Mesodermal cell (in vitro differentiated cells): Measurements from ENCODE around the gene SMG6.

Experiments
- H3K27ac ChIP-seq: 2 replicates; pipeline ENCODE4 v1.7.0; 2013; ENCODE audit warnings: mild to moderate bottlenecking, low read depth, low read length, moderate library complexity; ENCODE audit not compliant: severe bottlenecking
- H3K36me3 ChIP-seq: 2 replicates; pipeline ENCODE4 v1.7.1; 2013; ENCODE audit warnings: mild to moderate bottlenecking, low read length, moderate library complexity; ENCODE audit not compliant: control insufficient read depth, insufficient read depth
- H3K4me1 ChIP-seq: one replicate; pipeline ENCODE4 v1.7.1; 2013; ENCODE audit warnings: mild to moderate bottlenecking, low read length; ENCODE audit not compliant: insufficient read depth, control insufficient read depth, poor library complexity, severe bottlenecking
- H3K4me3 ChIP-seq: 2 replicates; pipeline ENCODE4 v1.7.0; 2013; ENCODE audit warnings: low read length, control low read depth, mild to moderate bottlenecking; ENCODE audit not compliant: insufficient read depth, poor library complexity, severe bottlenecking; ENCODE audit errors: extremely low read depth
- H3K9me3 ChIP-seq: 2 replicates; pipeline ENCODE4 v1.7.1; 2013; ENCODE audit warnings: mild to moderate bottlenecking, low read length, moderate library complexity; ENCODE audit not compliant: control insufficient read depth
- WGBS, 2 experiments: methylation state at CpG; one replicate each; pipeline ENCODE4 v1.1.5; 2013; ENCODE audit warnings: missing lambda C conversion rate in 2 of 2; ENCODE audit not compliant: insufficient coverage in 2 of 2; 5-methylcytosine and 5-hydroxymethylcytosine counted together

SMG6 gene

DNA sequence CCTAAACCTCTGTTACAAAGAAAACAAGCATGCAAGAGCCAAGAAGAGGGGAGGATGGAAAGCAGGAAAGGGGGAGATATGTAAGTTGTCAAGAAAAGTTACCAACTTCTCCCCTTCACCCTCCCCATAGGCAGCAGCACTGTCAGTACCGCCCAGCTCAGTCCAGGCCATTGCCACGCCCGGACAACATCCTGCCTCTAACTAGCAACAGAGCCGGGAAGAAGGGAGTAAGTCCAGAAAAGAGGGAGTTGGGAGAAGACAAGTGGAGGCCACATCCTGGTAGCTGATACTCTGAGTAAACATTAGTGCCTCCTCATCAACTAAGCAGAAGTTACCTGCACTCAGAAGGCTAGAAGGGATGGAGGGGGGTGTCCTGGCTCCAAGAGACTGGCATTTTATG, 113.6 kb downstream of the SMG6 start:
- WGBS, 2 experiments: no CpG with 5 or more reads among the region's 4 CpGs
- H3K36me3 ChIP-seq: peaks cover 52% of the 10 kb centered on the region
- H3K9me3 ChIP-seq: no peaks in the 10 kb centered on the region
- no peak overlapping the region for H3K27ac ChIP-seq
- H3K4me1 ChIP-seq: peaks cover 31% of the 10 kb centered on the region
- no peak overlapping the region for H3K4me3 ChIP-seq

DNA sequence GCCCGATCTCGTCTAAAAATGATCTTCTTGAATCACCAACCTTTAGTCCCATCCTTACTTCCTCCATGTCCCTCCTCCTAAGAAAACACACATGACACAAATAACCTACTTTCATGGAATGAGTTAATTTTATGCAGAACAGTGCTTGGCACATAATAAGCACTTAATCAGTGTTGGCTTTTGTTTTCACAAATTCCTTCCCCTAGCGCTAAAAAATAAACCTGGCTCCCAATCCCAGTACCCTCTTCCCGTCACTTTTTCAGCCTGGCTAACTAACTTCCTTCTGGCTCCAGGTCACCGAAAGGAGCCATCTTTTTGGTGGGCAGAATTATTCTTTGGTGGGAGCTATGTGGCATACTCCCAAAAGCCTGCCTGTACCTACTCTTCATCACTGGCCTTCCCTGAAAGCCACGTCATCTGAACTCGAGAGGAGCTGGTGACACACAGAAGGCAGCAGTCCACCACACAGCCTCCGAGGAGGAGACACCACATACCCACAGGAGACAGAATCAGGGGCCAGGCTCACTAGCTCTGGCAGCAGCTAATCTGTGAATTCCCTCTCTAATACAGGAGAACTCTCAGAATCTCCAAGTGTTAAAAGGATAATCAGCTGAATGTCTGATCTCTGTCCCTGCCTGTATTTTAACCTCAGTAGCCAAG, 114.5 kb downstream of the SMG6 start:
- WGBS, 2 experiments: 88 to 92% methylated on average over 4 to 6 of the region's 8 CpGs

DNA sequence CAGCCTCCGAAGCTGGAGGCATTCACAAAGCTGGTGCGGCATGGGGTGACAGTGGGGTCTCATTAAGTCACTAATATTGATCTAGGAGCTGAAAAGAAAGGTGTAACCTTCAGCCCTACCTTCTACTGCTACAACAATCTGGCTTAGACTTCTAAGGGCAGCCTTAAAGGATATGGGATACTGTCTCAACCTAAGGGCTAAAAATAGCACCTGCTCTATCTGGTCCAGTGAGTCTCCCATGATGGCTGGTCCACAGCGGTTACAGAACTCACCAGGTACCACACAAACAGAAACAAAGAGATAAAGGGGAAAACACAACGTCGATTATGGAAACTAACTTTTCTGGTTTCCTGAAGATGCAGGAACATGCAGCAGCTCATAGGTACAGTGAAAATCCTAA, 115.8 kb downstream of the SMG6 start:
- H3K4me1 ChIP-seq: peaks cover 33% of the 10 kb centered on the region
- H3K4me3 ChIP-seq: no peak overlapping the region
- no peak overlapping the region for H3K27ac ChIP-seq
- 90 to 100% methylated on average over 2 of the region's 5 CpGs for WGBS, 2 experiments
- peaks cover 42% of the 10 kb centered on the region for H3K36me3 ChIP-seq
- H3K9me3 ChIP-seq: no peaks in the 10 kb centered on the region

More for the DNA sequence above, 114.5 kb downstream of the SMG6 start:
- Histone ChIP-seq H3K9me3 (no peaks in the 10 kb centered on the region), H3K27ac (no peak overlapping the region), H3K4me3 (no peak overlapping the region), H3K36me3 (peaks cover 44% of the 10 kb centered on the region), H3K4me1 (peaks cover 31% of the 10 kb centered on the region)

DNA sequence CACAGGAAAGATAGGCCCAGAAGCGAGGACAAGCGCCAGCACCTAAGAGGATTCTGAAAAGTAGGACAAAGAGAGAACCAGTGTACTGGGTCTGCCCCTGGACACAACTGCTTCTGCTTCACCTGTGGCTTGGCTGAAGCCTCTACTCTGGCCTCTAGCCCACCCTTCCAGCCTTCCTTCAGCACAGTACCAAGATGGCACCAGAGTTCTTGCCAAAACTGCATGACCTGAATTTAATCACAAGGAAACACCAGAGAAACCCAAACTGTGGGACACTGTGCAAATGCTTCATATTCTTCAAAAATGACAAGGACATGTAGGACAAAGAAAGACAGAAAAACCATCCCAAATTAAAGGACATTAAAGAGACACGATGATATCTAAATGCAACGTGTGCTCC, 116.6 kb downstream of the SMG6 start:
- Histone ChIP-seq H3K9me3 (no peaks in the 10 kb centered on the region), H3K4me1 (peaks cover 33% of the 10 kb centered on the region), H3K27ac (no peak overlapping the region), H3K4me3 (no peak overlapping the region), H3K36me3 (peaks cover 42% of the 10 kb centered on the region)
- WGBS, 2 experiments: 97 to 100% methylated on average over 1 to 4 of the region's 4 CpGs

DNA sequence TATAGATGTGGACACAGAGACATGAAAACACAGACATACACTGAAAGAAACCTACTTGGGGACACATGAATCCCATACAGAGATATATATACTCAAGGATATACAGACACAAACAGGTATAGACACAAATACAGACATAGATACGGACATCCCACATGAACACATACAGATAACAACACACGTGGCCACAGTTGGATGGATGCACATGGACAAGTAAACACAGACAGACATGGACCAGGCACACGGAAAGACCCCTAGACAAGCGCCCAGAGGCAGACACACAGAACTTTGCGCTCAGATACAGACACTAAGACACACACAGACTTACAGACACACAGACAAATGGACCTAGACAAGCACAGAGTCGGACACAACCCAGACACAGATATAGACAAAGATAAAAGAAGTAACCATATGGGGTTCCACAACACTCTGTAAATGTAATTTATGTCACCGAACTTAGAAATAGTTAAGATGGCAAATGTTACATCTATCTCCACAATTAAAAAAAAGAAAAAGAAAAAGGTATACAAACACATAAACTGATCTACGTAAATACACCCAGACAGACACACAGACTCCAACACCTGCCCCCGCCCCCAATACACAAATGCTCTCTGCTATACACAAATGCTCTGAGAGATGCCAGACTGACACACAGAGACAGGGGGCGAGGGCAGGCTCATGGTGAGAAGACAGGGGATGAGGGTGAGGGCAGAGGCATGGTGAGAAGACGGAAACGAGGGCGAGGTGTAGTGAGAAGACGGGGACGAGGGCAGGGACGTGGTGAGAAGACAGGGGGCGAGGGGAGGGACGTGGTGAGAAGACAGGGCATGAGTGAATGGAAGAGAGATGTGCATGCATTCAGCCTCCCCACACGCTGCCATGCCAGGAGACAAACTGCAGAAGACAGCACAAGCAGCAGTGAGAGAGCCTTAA, 118.3 kb downstream of the SMG6 start:
- WGBS, 2 experiments: 91 to 95% methylated on average over 11 to 13 of the region's 19 CpGs
- peaks cover 42% of the 10 kb centered on the region for H3K36me3 ChIP-seq
- no peak overlapping the region for H3K27ac ChIP-seq

DNA sequence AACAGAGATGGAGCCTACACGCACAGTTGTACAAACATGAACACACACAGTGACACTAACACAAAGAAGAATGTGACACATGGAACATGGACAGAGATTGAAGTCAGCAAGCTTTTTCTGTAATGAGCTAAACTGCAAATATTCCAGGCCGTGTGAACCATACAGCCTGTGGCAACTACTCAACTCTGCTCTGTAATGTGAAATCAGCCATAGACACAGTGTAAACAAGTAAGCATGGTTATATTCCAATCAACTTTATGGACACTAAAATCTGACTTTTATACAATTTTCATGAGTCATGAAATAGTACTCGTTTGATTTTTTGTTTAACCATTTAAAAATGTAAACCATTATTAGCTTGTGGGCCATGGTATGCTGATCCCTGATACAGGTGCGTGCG, 120.2 kb downstream of the SMG6 start:
- Histone ChIP-seq H3K9me3 (no peaks in the 10 kb centered on the region), H3K4me3 (no peak overlapping the region), H3K36me3 (peaks cover 56% of the 10 kb centered on the region), H3K27ac (no peak overlapping the region), H3K4me1 (peaks cover 34% of the 10 kb centered on the region)
- 91% methylated on average over 1 of the region's 5 CpGs; no CpG with 5 or more reads in 1 of the 2 experiments for WGBS, 2 experiments

More for the DNA sequence above, 118.3 kb downstream of the SMG6 start:
- H3K4me1 ChIP-seq: peaks cover 39% of the 10 kb centered on the region
- no peaks in the 10 kb centered on the region for H3K9me3 ChIP-seq
- H3K4me3 ChIP-seq: no peak overlapping the region

DNA sequence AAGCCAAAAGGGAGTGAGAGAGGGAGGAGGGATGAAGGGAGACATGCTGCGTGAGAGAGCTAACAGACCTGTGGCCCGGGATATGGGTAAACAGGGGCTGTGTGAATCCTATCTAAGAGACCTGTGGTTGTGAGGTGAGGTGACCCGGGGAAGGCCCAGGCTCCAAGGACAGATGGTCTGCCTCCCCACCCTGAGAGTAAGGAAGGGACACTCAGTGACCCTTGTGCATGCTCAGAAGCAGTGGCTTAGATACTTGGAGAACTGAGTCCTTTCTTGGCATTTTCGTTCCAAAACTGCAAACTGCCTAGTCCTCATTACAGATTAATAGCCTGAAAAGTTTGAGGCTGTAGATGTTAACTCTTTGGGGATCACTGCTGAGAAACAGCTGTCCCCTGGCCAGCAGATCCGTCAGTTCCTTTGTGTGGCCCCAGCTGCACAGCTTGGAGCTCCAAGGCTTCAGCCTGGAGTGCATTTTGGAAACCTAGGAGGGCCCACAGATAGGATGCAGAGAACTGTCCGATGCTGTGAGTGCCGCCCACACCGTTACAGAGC, 121.6 kb downstream of the SMG6 start:
- H3K4me1 ChIP-seq: peaks cover 40% of the 10 kb centered on the region
- no peak overlapping the region for H3K4me3 ChIP-seq
- H3K27ac ChIP-seq: peak overlapping the region; percentile 64
- peaks cover 47% of the 10 kb centered on the region for H3K36me3 ChIP-seq
- no peaks in the 10 kb centered on the region for H3K9me3 ChIP-seq
- WGBS, 2 experiments: 74 to 77% methylated on average over 8 of the region's 8 CpGs

DNA sequence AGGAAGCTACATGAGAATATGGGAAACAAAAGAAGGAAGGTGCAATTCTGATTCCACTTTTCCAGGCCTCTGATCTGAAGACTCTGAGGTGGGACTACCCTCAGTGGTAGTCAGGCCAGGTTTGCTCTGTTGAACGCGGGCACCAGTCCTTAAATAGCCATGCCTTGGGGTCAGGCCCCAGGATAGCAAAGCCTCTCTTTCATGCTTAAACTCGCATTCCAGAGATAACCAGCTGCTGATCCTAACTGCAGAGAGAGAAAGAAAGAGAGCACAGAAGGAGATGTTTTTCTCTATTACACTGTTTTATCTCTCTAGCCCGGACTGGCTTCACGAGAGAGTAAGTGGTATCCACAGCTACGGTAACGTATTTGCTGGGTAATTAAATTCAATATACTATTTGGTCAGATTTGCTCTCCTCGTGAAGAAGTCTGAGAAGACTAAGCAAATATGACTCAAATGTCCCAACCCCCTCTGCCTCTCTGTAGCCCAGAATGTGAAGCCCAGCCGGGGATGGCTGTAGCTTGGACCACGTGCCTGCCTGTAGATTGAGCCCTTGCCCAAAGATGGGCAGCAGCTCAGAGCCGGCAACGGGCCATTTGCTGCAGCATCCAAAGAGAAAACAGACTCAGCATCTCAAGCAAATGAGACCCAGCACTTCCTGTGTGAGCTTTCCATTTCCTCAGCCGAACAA, 122.2 kb downstream of the SMG6 start:
- H3K9me3 ChIP-seq: no peaks in the 10 kb centered on the region
- H3K36me3 ChIP-seq: peaks cover 46% of the 10 kb centered on the region
- H3K27ac ChIP-seq: peak overlapping the region; percentile 64
- WGBS, 2 experiments: 57 to 71% methylated on average over 7 to 8 of the region's 13 CpGs
- H3K4me3 ChIP-seq: no peak overlapping the region
- H3K4me1 ChIP-seq: peaks cover 40% of the 10 kb centered on the region

DNA sequence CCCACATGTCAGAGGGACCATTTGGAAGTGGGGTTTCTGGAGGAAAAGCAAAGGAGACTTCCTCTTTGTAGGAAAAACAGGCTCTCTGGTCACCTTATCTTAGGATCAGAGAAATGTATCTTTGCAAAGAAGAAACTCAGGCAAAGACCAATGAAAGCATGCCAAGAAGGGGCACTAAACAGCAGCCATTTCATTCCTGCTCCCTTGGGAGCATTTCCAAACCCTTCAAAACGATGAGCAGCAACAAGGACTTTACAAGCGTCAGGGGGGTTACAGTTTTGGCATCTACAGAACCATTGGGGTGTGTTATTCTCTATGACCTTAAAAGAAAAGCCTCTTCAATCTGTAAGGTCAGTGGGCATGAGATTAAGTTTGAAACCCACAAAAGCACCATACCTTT, 122.8 kb downstream of the SMG6 start:
- 100% methylated on average over 2 of the region's 2 CpGs; no CpG with 5 or more reads in 1 of the 2 experiments for WGBS, 2 experiments

DNA sequence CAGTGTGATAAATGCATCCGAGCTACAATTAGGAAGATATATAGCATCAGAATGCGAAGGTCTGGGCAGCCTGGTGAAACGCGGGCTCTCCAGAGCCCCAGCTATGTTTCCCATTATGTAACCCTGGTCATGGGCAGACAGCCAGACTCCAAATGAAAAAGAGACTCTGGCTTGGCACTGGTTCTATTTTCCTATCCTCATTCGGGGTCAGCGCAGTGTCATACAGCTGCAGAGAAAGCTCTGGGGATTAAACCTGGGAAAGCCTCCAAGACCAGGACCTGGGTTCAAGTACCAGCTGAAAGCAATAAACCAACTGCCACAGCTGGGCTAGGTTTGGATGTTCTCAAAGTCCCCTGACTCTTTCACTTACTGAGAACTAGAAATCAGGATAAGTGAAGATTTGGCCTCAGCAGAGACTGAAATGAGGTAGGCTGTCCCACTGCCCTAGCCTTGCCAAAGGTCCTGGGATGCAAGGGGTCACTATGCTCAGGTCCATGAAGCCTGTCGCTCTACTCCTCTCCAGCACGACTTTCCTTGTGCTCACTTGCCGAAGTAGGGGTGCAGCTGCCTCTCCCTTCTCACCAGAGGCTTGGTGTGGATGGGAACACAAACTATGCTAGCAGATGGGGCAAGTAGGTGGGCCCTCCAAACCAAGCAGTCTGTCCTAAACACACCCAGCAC, 123.8 kb downstream of the SMG6 start:
- peaks cover 49% of the 10 kb centered on the region for H3K4me1 ChIP-seq
- H3K27ac ChIP-seq: no peak overlapping the region
- WGBS, 2 experiments: 93 to 97% methylated on average over 5 to 8 of the region's 9 CpGs
- H3K4me3 ChIP-seq: no peak overlapping the region
- H3K36me3 ChIP-seq: peaks cover 45% of the 10 kb centered on the region
- no peaks in the 10 kb centered on the region for H3K9me3 ChIP-seq

More for the DNA sequence above, 122.8 kb downstream of the SMG6 start:
- Histone ChIP-seq H3K27ac (peak overlapping the region; percentile 64), H3K36me3 (peaks cover 46% of the 10 kb centered on the region), H3K9me3 (no peaks in the 10 kb centered on the region), H3K4me3 (no peak overlapping the region), H3K4me1 (peaks cover 40% of the 10 kb centered on the region)
